Measurements from ENCODE around the gene NCS1.

Gene NCS1

GRCh38 chr9:130229759-130230158, 57.6 kb downstream of the NCS1 start:
- peaks cover 0 to 8% (median 5%) of the 10 kb centered on the region in 3 donors for H3K9me3 ChIP-seq
- H3K4me1 ChIP-seq: no peaks in the 10 kb centered on the region
- no peak for TF ChIP-seq CTCF (IDR thresholded peaks at IDR 0.05)
- no peak overlapping the region for H3K27ac ChIP-seq
- no peak for DNase-seq
- H3K36me3 ChIP-seq: peaks cover 38 to 86% (median 59%) of the 10 kb centered on the region in 3 donors
- H3K27me3 ChIP-seq: no peaks in the 10 kb centered on the region
- no peak overlapping the region for H3K4me3 ChIP-seq
- intact Hi-C loops (cut with DNase I; ENCODE audit: low total_unique reads): loop anchor here (5.0 kb wide), 1 partner anchor 72 kb away; no protein-coding TSS in a partner anchor

GRCh38 chr9:130230631-130231030, 58.4 kb downstream of the NCS1 start:
- intact Hi-C loops (cut with DNase I; ENCODE audit: low total_unique reads): loop anchor here (5.0 kb wide), 1 partner anchor 73 kb away; no protein-coding TSS in a partner anchor
- no peak for DNase-seq
- Histone ChIP-seq H3K27ac (no peak overlapping the region), H3K36me3 (peaks cover 29 to 81% (median 53%) of the 10 kb centered on the region in 3 donors), H3K4me3 (no peak overlapping the region), H3K4me1 (peaks cover 0 to 7% (median 5%) of the 10 kb centered on the region in 4 donors), H3K27me3 (no peaks in the 10 kb centered on the region), H3K9me3 (peaks cover 0 to 8% (median 5%) of the 10 kb centered on the region in 3 donors)
- no peak for TF ChIP-seq CTCF (IDR thresholded peaks at IDR 0.05)

DNA sequence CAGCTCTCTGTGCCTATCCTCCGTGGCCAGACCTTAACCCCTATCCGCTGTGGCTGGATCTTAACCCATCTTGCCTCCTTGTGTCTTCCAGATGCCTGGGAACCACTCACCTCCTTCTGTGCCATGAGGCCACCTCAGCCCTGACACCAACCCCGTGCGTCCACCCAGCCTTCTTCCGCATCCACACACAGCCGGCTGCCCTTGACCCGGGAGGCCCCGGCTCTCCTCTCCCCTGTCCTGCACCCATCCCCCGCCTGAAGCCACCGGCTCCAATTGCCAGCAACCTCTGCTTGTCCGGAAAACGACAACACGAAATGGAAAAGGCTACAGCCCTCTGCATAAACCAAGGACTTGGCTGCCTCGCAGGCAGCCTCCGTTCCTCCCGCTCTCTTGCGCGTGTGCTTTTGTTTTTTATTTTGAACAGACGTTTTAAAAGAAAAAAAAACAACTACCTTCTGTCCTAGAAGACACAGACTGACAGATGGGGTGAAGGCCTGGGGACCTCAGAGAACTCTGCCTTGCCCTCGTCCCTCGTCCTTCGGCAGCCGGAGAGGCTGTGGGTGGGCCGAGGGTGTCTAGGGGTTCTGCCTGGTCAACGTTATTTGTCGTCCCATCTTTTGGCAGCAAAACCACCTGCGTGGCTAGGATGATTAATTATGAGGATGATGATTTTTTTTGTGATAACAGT, 60.8 kb downstream of the NCS1 start:
- H3K27ac ChIP-seq: no peak overlapping the region
- H3K4me1 ChIP-seq: peaks cover 0 to 16% (median 10%) of the 10 kb centered on the region in 4 donors
- peaks cover 11 to 57% (median 29%) of the 10 kb centered on the region in 3 donors for H3K36me3 ChIP-seq
- no peak for TF ChIP-seq CTCF (IDR thresholded peaks at IDR 0.05)
- H3K4me3 ChIP-seq: no peak overlapping the region
- no peak for DNase-seq
- H3K9me3 ChIP-seq: peaks cover 0 to 3% (median 0%) of the 10 kb centered on the region in 3 donors
- intact Hi-C loops (cut with DNase I; ENCODE audit: low total_unique reads): loop anchor here (5.0 kb wide), 1 partner anchor 76 kb away; no protein-coding TSS in a partner anchor
- no peaks in the 10 kb centered on the region for H3K27me3 ChIP-seq

DNA sequence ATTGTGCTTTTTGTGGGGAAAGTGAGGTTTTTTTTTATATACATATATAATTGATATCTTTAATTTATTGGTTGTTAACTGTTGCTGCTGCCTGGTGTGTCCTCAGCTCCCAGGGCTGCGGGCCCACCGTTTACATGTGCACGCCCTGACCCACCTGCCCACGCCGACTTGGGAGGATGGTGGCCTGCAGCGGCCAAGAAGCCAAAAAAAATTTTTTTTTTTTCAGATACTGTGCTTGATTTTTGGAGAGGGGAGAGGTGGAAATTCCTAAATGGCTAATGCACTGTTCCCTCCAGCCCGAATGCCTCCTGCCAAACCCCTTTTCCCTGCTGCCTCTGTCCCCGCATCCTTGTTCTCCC, 61.4 kb downstream of the NCS1 start:
- Histone ChIP-seq H3K4me1 (peaks cover 0 to 16% (median 10%) of the 10 kb centered on the region in 4 donors), H3K9me3 (no peaks in the 10 kb centered on the region), H3K27ac (no peak overlapping the region), H3K36me3 (peaks cover 6 to 51% (median 28%) of the 10 kb centered on the region in 3 donors), H3K4me3 (no peak overlapping the region), H3K27me3 (no peaks in the 10 kb centered on the region)
- intact Hi-C loops (cut with DNase I; ENCODE audit: low total_unique reads): loop anchor here (5.0 kb wide), 1 partner anchor 76 kb away; no protein-coding TSS in a partner anchor
- no peak for TF ChIP-seq CTCF (IDR thresholded peaks at IDR 0.05)
- DNase-seq: no peak

GRCh38 chr9:130234340-130235260, 62.4 kb downstream of the NCS1 start:
- peaks cover 6 to 43% (median 28%) of the 10 kb centered on the region in 3 donors for H3K36me3 ChIP-seq
- peak overlapping the region; percentile 17 to 66 for H3K27ac ChIP-seq

More at GRCh38 chr9:130234340-130235260, 62.4 kb downstream of the NCS1 start:
- Histone ChIP-seq H3K4me3 (no peak overlapping the region), H3K9me3 (no peaks in the 10 kb centered on the region), H3K4me1 (peaks cover 0 to 16% (median 10%) of the 10 kb centered on the region in 4 donors), H3K27me3 (no peaks in the 10 kb centered on the region)
- no peak for TF ChIP-seq CTCF (IDR thresholded peaks at IDR 0.05)
- no peak for DNase-seq
- intact Hi-C loops (cut with DNase I; ENCODE audit: low total_unique reads): loop anchor here (5.0 kb wide), 2 partner anchors 62 to 77 kb away; partner anchors contain the start of gene NCS1

Measured in tibial artery (tissue), 4 donors.